Uterus (tissue), 4 donors: Measurements from ENCODE around the gene CDH6. TPM values are rescaled to one million over a fixed set of nuclear protein-coding genes. Genes with fewer than 3 reads are reported as not detected.
A peak's percentile ranks its signal among the peaks of the same experiment; 100 is the strongest.

Experiments
- DNase-seq, 2 donors: peaks; one replicate each; pipeline ENCODE4 v3.0.0-alpha.2; 2019 to 2020
- H3K27ac ChIP-seq, 2 donors: fragments of 200-600 bp; sonication (generic); 1 replicate in 1 of 2; 2 replicates in 1 of 2; pipeline ENCODE4 v1.5.1; 2016 to 2018
- H3K27me3 ChIP-seq, 2 donors: fragments of 200-600 bp; sonication (generic); one replicate each; pipeline ENCODE4 v1.5.1; 2018 to 2019; ENCODE audit warnings: control low read depth in 1 of 2
- H3K36me3 ChIP-seq, 2 donors: fragments of 200-600 bp; sonication (generic); one replicate each; pipeline ENCODE4 v1.5.1; 2019; ENCODE audit warnings: control low read depth in 1 of 2
- H3K4me1 ChIP-seq, 2 donors: fragments of 200-600 bp; sonication (generic); one replicate each; pipeline ENCODE4 v1.5.1; 2018 to 2019; ENCODE audit warnings: control low read depth in 1 of 2
- H3K4me3 ChIP-seq, 2 donors: fragments of 200-600 bp; sonication (generic); 1 replicate in 1 of 2; 2 replicates in 1 of 2; pipeline ENCODE4 v1.5.1; 2018 to 2019; ENCODE audit warnings: mild to moderate bottlenecking in 1 of 2
- H3K9me3 ChIP-seq, 2 donors: fragments of 200-600 bp; sonication (generic); one replicate each; pipeline ENCODE4 v1.5.1; 2019; ENCODE audit warnings: control low read depth in 1 of 2
- POLR2A ChIP-seq, 2 donors: fragments of 450-650 bp; IDR thresholded peaks; one replicate each; pipeline ENCODE4 v1.6.1; 2016; ENCODE audit warnings: antibody characterized with exemption in 2 of 2, mild to moderate bottlenecking in 1 of 2, moderate library complexity in 1 of 2
- intact Hi-C: fragments of 100-400 bp; cut with DNase I; formaldehyde crosslinking; loops from one replicate; pipeline ENCODE4 v1.15.1; 2023; ENCODE audit warnings: low total_unique reads
- total RNA-seq, 4 donors: library from RNA; depleted of rRNA in 3 of 4; stranded (reverse); fragments of >200 nt in 3 of 4; gene quantifications; one replicate each; pipeline versions ENCODE4 v1.1.0 to v1.2.4, GENCODE V29; 2014 to 2023
- TF ChIP-seq, protein P1 (sequence below), 4 experiments: fragments of 200-600 bp in 2 of 4; fragments of 450-650 bp in 2 of 4; sonication (generic) in 2 of 4; IDR thresholded peaks; one replicate each; pipeline ENCODE4 v1.5.1; 2016 to 2019; ENCODE audit warnings: antibody characterized with exemption in 4 of 4, mild to moderate bottlenecking in 2 of 4, moderate library complexity in 1 of 4
- donor health status: DM: yes; HTN: yes; CAD: no.

Gene CDH6
- total RNA-seq, 4 donors from 2014 or later = 2.1 to 23.4 (median 7.0) TPM

DNA sequence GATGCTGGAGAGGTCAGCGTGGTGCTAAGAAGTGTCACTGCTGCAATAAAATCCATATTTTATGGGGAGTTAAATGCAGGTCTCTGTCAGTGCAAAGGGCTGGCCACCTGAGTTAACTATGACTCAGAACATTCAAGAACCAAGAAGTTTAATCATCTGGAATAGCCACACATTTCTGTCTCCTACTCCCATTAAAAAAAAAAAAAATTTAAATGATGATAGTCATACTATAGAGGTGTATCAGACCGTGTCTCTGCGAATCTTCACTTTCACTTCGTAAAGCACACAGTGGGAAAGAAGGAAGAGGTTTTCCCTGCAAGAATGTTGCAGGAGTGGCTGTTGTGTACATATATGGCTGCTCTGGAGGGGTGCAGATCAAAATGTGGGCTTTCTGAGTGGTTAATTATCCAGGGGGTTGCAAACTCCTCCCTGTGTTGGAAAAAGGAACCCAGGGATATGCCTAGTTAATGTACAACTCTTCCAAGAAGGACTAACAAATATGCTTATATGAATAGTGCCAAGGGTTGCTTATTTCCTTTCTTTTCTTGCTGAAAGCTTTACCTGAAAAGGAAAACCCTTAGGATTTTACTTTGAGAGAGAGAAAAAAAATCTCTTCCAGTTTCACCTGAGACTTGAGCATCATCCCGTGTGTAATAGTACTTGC, 1.5 kb downstream of the CDH6 start:
- Histone ChIP-seq H3K4me1 (no peaks in the 10 kb centered on the region), H3K27me3 (peaks cover 0 to 5% of the 10 kb centered on the region in 2 donors), H3K36me3 (no peaks in the 10 kb centered on the region), H3K4me3 (peak overlapping the region; percentile 14 to 23), H3K9me3 (no peaks in the 10 kb centered on the region), H3K27ac (peak overlapping the region in 1 of 2 donors; percentile 52)
- intact Hi-C loops = no loop called here
- DNase-seq = no peak
- TF ChIP-seq, protein P1, sequence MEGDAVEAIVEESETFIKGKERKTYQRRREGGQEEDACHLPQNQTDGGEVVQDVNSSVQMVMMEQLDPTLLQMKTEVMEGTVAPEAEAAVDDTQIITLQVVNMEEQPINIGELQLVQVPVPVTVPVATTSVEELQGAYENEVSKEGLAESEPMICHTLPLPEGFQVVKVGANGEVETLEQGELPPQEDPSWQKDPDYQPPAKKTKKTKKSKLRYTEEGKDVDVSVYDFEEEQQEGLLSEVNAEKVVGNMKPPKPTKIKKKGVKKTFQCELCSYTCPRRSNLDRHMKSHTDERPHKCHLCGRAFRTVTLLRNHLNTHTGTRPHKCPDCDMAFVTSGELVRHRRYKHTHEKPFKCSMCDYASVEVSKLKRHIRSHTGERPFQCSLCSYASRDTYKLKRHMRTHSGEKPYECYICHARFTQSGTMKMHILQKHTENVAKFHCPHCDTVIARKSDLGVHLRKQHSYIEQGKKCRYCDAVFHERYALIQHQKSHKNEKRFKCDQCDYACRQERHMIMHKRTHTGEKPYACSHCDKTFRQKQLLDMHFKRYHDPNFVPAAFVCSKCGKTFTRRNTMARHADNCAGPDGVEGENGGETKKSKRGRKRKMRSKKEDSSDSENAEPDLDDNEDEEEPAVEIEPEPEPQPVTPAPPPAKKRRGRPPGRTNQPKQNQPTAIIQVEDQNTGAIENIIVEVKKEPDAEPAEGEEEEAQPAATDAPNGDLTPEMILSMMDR (IDR thresholded peaks at IDR 0.05) = no peak
- no peak for TF ChIP-seq POLR2A (IDR thresholded peaks at IDR 0.05)

DNA sequence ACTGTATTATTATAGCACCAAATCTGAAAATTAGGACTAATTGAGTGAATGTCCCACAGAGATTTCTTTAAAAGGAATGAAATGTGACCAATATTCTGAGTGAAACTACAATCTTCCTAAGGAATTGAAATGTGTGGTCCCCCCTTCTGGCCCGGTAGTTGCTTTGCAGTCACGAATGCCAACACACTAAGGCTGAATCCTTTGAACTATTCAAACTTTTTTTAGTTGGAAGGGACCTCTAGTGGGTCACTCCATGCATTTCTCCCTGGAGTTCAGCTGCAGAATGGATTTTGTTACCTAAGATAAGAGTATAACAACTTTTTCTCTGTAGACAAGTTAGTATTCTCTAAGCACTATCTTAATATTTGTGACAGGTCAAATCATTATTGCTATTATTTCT, 2.8 kb downstream of the CDH6 start:
- intact Hi-C loops = no loop called here
- H3K9me3 ChIP-seq = no peaks in the 10 kb centered on the region
- H3K27ac ChIP-seq = no peak overlapping the region
- H3K4me3 ChIP-seq = no peak overlapping the region
- no peak for TF ChIP-seq POLR2A (IDR thresholded peaks at IDR 0.05)
- TF ChIP-seq, protein P1 (IDR thresholded peaks at IDR 0.05) = no peak
- H3K27me3 ChIP-seq = peaks cover 0 to 5% of the 10 kb centered on the region in 2 donors
- no peaks in the 10 kb centered on the region for H3K4me1 ChIP-seq
- H3K36me3 ChIP-seq = no peaks in the 10 kb centered on the region
- DNase-seq = no peak

DNA sequence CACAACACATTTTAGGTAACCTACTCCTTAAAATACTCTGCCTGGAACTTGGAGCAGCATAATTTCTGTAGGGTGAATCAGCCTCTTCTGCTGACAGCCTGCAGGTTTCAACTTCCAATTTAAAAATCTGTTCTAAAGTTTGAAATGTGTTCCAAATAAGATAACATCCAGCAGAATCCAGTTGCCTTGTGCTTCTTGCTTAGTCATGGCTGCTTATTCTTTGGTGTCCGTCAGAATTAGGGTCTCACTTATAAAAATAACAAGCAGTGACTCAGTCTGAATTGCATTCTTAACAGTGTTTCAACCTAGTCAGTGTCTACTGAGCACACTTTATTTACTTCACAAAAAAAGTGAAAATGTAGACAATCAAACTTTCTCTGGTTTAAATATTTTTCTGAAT, 3.7 kb downstream of the CDH6 start:
- no peaks in the 10 kb centered on the region for H3K9me3 ChIP-seq
- no peak for DNase-seq
- TF ChIP-seq, protein P1 (IDR thresholded peaks at IDR 0.05) = no peak
- TF ChIP-seq POLR2A (IDR thresholded peaks at IDR 0.05) = no peak
- no peaks in the 10 kb centered on the region for H3K4me1 ChIP-seq
- H3K36me3 ChIP-seq = no peaks in the 10 kb centered on the region
- H3K4me3 ChIP-seq = no peak overlapping the region
- no peak overlapping the region for H3K27ac ChIP-seq
- peaks cover 0 to 5% of the 10 kb centered on the region in 2 donors for H3K27me3 ChIP-seq
- intact Hi-C loops = no loop called here

DNA sequence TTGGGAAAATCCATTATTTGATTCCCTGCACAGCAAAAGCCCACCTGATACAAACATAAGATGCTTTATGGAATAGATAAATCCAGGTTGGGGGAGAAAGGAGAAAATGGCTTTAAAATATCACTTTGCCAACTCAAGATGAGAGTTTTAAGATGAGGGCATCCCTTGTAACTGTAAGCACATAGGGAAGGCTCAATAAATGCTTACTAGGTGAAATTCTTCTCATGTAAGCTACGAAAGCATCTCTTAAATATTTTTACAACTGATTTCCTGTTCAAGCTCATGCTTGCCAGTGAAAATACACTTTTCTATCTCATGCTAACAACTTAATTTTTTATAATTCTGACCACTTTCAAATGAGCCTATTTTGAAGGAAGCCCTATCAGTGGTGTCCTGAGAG, 11.5 kb downstream of the CDH6 start:
- Histone ChIP-seq H3K9me3 (no peaks in the 10 kb centered on the region), H3K36me3 (no peaks in the 10 kb centered on the region), H3K27ac (no peak overlapping the region), H3K27me3 (no peaks in the 10 kb centered on the region), H3K4me3 (no peak overlapping the region), H3K4me1 (no peaks in the 10 kb centered on the region)
- DNase-seq = no peak
- TF ChIP-seq, protein P1 (IDR thresholded peaks at IDR 0.05) = no peak
- TF ChIP-seq POLR2A (IDR thresholded peaks at IDR 0.05) = no peak
- intact Hi-C loops = no loop called here

DNA sequence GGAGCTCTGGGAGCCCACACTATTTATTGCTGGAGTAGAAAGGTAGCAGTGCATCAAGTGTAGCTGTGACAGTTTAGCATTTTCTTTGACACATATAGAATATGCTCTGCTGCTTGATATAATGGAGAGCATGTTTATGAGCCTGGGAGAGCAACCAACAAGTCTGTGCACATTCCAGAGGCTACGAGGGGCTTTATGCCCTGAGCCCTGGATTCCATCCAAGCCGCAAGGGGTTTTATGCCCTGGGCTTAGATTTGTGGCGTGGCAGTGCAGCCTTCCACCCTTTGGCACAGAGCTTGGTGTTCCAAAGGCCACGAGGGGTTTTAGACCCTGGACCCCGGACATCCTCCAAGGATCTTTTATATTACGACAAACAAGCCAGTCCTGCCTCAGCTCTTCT, 14.6 kb downstream of the CDH6 start:
- intact Hi-C loops = no loop called here
- TF ChIP-seq, protein P1 (IDR thresholded peaks at IDR 0.05) = no peak
- no peak for TF ChIP-seq POLR2A (IDR thresholded peaks at IDR 0.05)
- no peak for DNase-seq

More for the DNA sequence above, 14.6 kb downstream of the CDH6 start:
- Histone ChIP-seq H3K27ac (no peak overlapping the region), H3K4me1 (no peaks in the 10 kb centered on the region), H3K4me3 (no peak overlapping the region), H3K9me3 (no peaks in the 10 kb centered on the region), H3K27me3 (no peaks in the 10 kb centered on the region), H3K36me3 (no peaks in the 10 kb centered on the region)
